Stomach (tissue), 4 donors: ENCODE measurements around the gene FXR1.

Experiments used
- EP300 ChIP-seq: sonication (generic); formaldehyde crosslinking; IDR thresholded peaks from one replicate; pipeline ENCODE4 v1.6.1; 2017; ENCODE audit warnings: antibody characterized with exemption
- POLR2A ChIP-seq, 4 donors: fragments of 450-650 bp; IDR thresholded peaks; one replicate each; pipeline ENCODE4 v1.6.1; 2016; ENCODE audit warnings: antibody characterized with exemption in 4 of 4, control low read depth in 2 of 4, mild to moderate bottlenecking in 1 of 4, moderate library complexity in 1 of 4
- TF ChIP-seq, protein P1 (sequence below), 7 experiments: fragments of 450-650 bp in 4 of 7; fragments of 200-600 bp in 3 of 7; sonication (generic) in 3 of 7; IDR thresholded peaks; one replicate each; pipeline ENCODE4 v1.5.1; 2016 to 2019; ENCODE audit warnings: antibody characterized with exemption in 7 of 7, control low read depth in 2 of 7, mild to moderate bottlenecking in 1 of 7

DNA sequence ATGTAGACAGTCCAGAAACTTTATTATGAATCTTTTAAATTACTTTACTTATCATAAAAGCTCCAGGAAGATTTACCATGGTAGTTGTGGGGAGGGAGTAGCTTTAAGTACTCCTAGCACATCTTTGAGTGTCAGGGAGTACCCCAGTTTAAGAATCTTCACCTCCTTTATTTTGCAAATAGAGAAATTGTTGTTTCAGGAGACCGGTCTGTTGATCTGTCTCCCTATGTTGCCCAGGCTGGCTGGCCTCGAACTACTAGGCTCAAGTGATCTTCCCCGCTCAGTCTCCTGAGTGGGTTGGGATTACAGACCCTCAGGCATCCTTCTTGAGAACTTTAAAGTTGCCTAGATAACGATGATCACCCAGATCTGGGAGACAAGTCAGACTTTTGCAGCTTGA, 11.1 kb downstream of the FXR1 start:
- TF ChIP-seq, protein P1, sequence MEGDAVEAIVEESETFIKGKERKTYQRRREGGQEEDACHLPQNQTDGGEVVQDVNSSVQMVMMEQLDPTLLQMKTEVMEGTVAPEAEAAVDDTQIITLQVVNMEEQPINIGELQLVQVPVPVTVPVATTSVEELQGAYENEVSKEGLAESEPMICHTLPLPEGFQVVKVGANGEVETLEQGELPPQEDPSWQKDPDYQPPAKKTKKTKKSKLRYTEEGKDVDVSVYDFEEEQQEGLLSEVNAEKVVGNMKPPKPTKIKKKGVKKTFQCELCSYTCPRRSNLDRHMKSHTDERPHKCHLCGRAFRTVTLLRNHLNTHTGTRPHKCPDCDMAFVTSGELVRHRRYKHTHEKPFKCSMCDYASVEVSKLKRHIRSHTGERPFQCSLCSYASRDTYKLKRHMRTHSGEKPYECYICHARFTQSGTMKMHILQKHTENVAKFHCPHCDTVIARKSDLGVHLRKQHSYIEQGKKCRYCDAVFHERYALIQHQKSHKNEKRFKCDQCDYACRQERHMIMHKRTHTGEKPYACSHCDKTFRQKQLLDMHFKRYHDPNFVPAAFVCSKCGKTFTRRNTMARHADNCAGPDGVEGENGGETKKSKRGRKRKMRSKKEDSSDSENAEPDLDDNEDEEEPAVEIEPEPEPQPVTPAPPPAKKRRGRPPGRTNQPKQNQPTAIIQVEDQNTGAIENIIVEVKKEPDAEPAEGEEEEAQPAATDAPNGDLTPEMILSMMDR (IDR thresholded peaks at IDR 0.05) = no peak
- TF ChIP-seq POLR2A (IDR thresholded peaks at IDR 0.05) = no peak
- TF ChIP-seq EP300 = no peak
